NCI-H2227 treated with DMSO at 0.1 percent for 48 hours (cell line): Measurements from ENCODE around the gene SLC38A10.

Experiments used
- DNase-seq: peaks from one replicate; lab custom pipeline; 2025; lab: John Stamatoyannopoulos, UW

SLC38A10 gene

GRCh38 chr17:81331527-81332043, 36.5 kb upstream of the SLC38A10 start:
- DNase-seq, result no peak

DNA sequence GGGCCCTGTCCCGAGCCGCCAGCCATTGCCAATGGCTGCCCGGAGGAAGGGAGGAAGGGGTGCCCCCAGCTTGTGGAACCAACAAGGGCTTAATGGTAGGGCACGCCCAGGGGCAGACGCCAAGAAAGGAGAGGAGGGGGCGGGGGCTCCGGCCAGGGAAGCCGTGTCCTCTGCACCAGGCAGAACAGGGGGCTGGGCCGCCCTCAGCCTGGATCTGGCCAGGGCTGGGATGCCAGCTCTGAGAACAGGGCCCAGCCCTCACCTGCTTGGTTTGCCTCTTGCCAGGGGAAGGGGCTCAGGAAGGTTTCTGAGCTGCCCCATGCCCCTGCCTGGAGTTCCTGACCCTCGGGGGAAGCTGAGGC, 35.8 kb upstream of the SLC38A10 start:
- no peak for DNase-seq

- DNase-seq, result no peak
Observed at GRCh38 chr17:81329927-81330883, 35.1 kb upstream of the SLC38A10 start.

DNA sequence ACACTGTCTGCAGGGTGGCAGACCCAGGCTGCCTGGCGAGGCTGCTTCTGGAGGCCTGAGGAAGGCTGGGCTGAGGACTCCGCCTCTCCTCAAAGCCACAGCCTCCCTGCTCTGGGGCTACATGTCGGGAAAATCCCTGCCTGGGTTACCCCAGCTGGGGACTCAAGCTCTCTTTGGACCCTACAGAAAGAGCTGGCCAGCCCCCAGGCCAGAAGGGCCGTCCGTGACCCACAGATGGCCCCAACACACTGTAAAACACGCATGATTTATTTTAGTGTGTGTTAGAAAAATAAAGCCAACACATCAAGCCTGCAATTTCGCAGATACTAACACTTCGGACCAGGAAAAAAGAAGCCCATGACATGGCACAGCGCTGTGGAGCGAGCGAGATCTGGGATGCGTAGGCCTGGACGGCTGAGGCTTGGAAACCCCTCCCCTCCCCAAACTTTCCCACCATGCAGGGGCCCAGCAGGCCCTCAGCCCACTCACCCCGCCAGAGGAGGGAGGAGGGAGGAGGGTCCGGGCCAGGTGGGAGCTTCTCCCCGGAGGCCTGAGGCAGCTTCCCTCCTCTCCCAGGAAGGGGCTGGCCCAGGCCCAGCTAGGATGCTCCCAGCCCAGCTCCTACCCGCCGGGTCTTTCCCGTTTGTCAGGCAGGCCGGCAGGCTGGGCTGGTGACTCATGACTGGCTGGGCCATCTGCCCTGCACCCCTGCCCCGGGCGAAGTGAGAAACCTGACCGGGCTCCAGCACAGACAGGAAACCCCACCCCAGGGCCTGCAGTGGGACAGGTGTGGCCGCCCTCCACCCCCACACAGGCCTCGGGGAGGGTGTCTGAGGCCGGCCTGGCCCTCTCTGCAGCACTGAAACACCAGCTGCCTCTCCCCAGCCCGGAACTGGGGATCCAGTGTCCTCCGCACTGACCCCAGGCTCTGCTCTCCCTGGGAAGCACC, 34.1 kb upstream of the SLC38A10 start:
- DNase-seq, result no peak

DNA sequence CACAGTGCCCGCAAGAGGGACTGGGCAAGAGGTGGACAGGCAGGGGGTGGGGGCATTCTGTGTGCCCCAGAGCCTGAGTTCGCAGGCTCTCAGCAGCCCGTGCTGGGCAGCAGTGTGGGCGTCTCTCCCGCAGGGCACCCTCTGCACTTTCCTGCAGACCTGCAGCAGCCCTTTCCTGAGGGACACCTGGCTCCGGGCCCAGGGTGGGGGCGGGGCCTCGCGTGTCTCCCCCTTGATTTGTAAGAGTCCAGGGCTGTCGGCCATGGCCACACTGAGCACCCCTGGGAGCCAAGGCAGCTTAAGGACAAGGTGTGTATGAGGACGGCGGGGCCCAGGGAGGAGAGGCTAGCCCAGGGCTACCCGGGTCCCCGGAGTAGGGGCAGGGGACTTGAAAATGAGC, 33.4 kb upstream of the SLC38A10 start:
- no peak for DNase-seq

DNA sequence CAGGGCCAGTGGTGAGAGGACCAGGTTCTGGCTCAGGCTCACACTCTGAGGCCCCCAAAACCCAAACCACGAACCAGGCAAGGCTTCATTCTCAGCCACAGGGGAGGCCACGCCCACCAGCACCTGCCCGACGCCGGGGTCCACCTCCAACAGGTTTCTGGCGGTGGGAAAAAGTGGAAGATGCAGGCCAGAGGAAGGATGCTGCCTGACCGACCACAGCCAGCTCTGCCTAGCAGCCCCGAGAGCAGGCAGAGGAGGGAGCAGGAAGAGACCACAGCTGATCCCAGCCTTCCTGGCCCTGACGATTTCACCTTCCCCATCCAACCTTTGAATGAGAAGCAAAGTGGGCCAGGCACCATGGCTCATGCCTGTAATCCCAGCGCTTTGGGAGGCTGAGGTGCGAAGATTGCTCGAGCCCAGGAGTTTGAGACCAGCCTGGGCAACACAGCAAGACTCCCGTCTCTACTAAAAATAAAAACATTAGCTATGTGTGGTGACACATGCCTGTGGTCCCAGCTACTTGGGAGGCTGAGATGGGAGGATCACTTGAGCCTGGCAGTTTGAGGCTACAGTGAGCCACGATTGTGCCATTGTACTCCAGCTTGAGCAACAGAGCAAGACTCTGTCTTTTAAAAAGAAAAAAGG, 30.7 kb upstream of the SLC38A10 start:
- no peak for DNase-seq

DNA sequence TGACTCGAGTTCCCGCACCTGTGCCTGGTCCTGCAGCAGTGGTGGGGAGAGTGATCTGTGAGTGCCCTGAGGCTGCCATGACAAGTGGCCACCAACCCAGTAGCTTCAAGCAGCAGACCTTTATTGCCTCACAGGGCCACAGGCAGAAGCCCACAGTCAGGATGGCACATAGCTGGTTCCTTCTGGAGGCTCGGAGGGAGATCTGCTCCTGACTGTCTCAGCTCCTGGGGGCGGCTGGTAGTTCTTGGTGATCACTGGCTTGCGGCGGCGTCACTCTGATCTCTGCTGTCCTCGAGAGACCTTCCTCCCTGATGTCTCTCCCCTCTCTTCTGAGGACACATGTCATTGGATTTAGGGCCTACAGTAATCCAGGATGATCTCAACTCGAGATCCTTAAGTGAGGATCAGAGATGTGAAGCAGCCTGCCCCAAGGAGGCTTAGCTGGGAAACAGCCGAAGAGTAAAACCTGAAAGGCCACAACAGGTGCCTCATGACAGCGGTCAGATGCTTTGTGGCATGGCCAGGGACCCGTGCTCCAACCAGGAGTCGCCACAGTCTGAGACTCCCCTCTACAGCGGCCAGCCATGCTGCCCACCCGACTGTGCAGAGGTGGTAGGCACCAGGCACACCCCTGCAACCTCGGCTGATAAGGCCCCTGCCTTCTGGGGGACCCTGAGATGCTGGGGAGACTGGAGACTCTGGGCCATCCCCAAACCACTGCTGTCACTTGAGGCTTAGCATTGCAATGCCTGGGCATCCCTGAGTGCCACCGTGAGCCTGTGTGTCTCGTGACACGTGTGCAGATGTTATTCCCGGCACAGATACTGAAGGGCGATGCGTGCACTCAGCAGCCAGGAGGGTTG, 30.0 kb upstream of the SLC38A10 start:
- DNase-seq, result no peak

- no peak for DNase-seq
Observed at GRCh38 chr17:81324177-81324850, 29.2 kb upstream of the SLC38A10 start.

- no peak for DNase-seq
Observed at GRCh38 chr17:81323411-81323868, 28.3 kb upstream of the SLC38A10 start.

- no peak for DNase-seq
Observed at GRCh38 chr17:81323083-81323369, 27.9 kb upstream of the SLC38A10 start.

- no peak for DNase-seq
Observed at GRCh38 chr17:81322271-81323082, 27.4 kb upstream of the SLC38A10 start.

- no peak for DNase-seq
Observed at GRCh38 chr17:81317961-81318605, 23.0 kb upstream of the SLC38A10 start.

- no peak for DNase-seq
Observed at GRCh38 chr17:81317530-81317821, 22.4 kb upstream of the SLC38A10 start.

GRCh38 chr17:81315885-81316391, 20.8 kb upstream of the SLC38A10 start:
- DNase-seq, result no peak

DNA sequence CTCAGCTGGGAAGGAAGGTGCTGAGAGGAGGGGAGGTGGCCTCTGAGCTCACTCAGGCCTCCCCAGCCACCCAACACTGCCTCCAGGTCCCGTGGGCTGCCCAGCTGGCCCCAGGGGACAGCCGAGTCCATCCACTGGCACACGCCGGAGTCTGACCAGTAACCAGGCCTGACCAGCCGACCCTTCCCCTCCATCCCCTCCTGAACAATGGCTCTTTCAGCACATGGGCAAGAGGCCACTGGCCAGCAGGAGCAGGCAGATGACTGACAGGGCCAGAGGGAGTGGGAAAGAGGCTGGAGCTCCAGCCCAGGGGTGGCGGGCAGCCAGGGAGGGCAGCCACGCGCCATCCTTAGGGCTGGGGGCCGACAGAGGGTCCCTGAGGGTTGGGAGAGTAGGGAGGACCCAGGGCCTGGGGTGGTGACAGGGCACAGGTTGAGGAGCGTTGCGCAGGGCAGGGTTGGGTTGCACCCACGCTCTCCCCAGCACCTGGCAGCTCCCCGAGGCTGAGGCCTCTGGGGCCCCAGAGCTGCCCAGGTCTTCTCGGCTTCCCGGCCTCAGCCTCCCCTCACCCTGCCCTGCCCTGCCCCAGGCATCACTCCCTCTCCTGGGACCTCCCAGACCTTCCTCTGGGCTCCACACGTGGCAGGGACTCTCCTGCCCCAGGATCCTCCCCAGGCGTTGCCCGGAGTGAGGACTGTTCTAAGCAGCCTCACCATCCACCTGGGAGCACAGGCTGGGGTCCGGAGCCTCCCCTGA, 20.2 kb upstream of the SLC38A10 start:
- no peak for DNase-seq

- DNase-seq, result no peak
Observed at GRCh38 chr17:81314398-81315081, 19.4 kb upstream of the SLC38A10 start.

- DNase-seq, result no peak
Observed at GRCh38 chr17:81313776-81314397, 18.8 kb upstream of the SLC38A10 start.
